GM19193 (cell line): ENCODE results near the gene WDR91.
A peak's percentile ranks its signal among the peaks of the same experiment; 100 is the strongest.

ENCODE experiments used
- POLR2A ChIP-seq: IDR thresholded peaks from 4 replicates; pipeline ENCODE4 v1.6.1; 2011; ENCODE audit not compliant: insufficient read depth, insufficient read length; ENCODE audit errors: extremely low read depth

Gene WDR91

DNA sequence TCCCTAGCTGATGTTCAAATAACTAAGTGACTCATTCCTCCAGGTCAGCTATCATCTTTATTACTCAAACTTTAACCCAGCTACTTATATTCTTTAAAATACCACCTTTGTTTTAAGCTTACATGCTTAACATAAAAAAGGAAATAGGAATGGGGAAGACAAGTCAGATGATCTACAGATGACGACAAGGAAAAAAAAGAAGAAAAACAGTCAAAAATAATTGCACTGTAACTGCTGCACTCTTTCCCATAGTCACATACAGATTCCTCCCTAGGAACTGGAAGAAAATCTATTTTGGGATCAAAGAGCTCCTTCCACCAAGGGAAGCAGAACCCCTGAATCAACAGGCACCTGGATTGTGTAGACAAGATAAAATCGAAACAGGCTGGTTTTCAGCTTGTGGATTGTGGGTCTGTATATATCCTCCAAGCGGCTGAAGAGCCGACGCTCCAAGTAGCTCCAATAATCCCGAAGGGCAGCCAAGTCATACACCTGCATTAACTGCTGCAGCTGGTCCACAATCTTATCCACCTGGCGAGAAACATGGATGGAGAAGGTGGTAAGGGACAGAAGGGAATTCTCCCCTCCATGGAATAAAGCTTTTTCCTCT lies 2.0 kb downstream of the WDR91 start:
- TF ChIP-seq POLR2A, result no peak

DNA sequence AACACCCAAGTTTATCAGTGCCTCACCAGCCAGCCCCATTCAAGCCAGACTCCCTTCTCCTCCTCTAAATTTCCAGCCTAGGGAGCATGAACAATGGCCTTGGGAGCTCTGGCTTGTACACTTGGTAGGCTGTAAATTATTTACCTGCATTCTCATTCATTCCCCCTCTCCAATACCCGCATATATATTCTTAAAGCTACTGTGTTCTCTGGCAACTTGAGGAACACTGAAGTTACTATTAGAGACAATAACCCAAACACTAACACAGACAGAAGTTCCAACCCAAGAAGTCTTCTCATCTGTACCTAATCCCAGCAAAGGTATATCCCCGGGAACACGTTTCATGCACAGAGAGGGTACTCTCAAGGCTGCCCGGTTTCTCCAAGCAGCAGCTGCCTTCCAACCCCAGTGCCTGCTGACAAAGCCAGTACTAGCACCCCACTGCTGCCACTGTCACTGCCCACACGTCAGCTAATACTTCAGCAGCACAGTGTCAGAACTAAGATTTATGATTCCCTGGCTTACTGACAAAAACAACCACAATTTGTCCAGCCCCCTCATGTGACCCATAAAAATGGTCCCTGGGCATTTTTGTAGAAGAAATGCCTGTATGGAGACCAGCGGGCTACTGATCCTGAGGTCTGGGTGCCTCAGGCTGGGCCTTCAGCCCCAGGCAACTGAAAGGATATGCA lies 3.1 kb downstream of the WDR91 start:
- no peak for TF ChIP-seq POLR2A

DNA sequence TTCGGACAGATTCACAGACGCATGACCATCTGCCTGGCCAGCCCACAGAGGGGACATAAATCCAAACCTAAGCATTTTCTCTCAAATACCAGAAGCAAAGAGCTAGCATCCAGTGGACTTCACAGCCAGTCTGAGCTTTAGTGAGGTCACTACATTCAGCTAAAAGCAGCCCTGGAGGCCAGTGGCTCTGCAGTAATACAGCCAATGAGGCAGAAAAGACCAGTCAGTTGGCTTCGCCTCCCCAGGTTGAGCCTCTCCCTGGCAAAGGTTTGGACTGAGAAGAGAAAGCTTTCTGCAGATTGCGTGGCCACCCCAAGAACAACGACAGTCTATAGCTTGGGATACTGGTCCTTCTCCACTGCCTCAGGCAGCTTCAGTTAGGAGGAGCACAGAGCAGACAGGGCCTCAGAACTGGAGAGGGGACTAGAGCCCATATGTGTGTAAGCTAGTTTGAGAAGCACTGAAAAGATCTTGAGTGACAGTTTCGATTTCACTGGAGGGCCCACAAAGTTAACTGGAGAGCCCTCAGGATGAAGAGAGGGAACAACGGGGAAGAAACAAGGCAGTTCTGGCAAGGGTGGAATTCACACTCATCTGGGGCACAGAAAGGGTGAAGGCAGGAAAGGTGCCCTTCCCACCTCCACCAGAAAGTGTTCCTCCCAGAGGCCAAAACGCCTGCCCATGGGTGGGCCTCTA lies 3.8 kb downstream of the WDR91 start:
- TF ChIP-seq POLR2A, result peak; percentile 19

- no peak for TF ChIP-seq POLR2A
Measured at GRCh38 chr7:135206941-135207391, 4.4 kb downstream of the WDR91 start.

DNA sequence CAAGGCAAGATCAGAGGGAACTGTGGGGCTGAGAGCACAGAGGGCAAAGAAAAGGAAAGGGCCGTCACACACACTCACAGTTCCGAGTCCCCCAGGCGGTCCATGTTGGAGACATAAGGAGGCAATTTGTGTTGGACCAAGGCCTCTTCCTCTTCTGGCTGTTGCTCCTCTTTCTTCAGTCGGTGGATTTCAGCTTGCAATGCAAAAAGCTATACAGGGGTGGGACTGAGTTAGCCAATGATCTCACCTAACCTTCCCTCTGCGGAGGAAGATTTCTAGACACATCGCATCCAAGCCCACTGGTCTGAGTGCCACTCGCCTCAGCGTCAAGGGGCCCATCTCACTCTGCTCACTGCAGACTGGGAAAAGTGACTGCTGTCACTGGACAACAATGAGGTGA lies 5.5 kb downstream of the WDR91 start:
- TF ChIP-seq POLR2A, result no peak

GRCh38 chr7:135204876-135205275 lies 6.5 kb downstream of the WDR91 start:
- TF ChIP-seq POLR2A, result no peak

DNA sequence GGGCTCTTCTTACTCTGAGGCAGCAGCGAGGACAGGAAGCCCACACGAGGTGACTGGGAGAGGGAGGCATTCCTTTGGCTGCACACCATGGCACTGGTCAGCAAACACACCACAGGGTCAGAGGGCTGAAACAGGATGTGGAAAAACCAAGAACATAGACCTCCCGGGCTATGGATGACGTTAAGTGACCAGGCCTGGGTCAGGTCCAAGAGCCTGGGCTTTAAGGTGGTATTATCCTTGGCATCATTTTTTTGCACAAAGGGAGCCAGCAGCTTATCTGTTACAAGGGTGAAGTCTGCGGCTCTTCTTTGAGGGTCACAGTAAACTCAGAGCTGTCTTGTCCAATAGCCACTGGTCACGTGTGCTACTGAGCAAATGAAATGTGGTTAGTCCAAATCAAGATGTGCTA lies 7.0 kb downstream of the WDR91 start:
- TF ChIP-seq POLR2A, result no peak

- no peak for TF ChIP-seq POLR2A
Measured at GRCh38 chr7:135201350-135201749, 10.0 kb downstream of the WDR91 start.

DNA sequence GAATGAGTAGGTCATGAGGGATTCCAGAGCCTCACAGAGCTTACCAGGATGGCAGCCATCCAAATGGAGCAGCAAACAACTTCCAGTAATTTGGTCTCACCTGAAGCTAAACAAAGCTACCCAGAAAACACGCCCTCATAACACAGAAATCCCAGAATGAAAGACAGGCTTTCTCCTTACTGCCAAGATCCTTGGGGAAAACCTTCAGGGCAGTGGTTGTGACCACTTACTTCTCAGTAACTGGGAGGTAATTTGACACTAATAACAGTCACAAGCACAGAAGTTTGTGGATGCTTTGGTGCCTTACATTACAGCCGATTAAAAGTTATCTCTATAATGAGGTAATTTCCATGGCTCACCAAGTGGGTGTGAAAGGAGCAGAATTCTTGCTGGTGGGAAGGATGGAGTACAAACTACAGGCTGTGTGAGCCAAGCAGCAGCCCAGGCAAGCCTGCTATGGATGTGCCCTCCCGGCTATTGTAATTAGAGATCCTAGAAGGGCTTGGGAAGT lies 10.4 kb downstream of the WDR91 start:
- no peak for TF ChIP-seq POLR2A

- TF ChIP-seq POLR2A, result no peak
Measured at GRCh38 chr7:135199439-135199838, 11.9 kb downstream of the WDR91 start.

- TF ChIP-seq POLR2A, result no peak
Measured at GRCh38 chr7:135197906-135198655, 13.2 kb downstream of the WDR91 start.

DNA sequence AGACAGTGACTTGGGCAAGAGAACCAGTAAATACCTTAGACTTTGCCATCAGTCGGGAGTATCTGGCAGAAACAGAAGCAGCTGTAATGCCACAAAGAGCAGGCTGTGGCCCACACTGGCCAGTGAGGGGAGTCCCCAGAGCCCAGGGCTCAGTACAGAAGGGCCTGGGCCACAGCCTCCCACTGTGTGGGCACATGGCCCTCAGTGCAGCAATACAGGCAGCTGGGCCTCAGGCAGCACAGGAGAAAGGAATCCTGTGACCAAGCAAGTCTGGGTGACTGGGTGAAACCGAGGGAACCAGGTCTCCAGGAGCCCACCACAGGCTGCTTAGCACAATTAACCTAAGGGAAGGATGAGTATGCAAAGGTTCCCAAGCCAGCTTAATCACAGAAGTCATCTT lies 14.0 kb downstream of the WDR91 start:
- TF ChIP-seq POLR2A, result no peak

DNA sequence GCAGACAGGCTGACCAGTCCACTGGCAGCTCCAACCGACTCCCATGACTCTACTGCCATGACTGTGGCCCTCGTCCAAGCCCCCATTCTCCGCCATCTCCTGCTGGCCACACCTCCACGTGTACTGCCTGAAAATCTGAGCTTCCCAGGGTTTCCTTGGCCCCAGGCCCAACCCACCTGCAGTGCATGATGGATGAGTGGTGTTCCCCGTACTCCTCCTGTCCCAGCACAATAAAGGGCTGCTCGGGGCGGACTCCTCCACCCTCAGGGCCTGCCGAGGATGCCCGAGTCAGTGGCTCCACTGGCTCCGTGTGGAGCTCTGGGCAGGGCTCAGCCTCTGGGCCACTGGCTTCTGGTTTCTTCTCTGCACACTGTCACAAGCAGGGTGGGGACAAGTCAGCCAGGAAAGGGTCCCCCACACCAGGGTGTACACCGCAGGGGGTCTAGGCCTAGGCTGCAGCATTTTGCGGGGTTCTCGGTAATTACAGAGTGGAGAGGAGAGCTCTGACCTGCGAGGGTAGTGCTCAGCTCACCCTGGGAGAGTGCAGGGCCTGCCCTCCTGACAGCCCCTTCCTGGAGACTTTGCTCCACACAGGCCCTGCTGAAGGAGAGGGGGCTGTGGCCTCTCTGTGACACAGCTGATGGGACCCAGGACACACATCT lies 15.2 kb downstream of the WDR91 start:
- no peak for TF ChIP-seq POLR2A

GRCh38 chr7:135195156-135195555 lies 16.2 kb downstream of the WDR91 start:
- TF ChIP-seq POLR2A, result no peak

GRCh38 chr7:135194494-135195095 lies 16.7 kb downstream of the WDR91 start:
- no peak for TF ChIP-seq POLR2A

DNA sequence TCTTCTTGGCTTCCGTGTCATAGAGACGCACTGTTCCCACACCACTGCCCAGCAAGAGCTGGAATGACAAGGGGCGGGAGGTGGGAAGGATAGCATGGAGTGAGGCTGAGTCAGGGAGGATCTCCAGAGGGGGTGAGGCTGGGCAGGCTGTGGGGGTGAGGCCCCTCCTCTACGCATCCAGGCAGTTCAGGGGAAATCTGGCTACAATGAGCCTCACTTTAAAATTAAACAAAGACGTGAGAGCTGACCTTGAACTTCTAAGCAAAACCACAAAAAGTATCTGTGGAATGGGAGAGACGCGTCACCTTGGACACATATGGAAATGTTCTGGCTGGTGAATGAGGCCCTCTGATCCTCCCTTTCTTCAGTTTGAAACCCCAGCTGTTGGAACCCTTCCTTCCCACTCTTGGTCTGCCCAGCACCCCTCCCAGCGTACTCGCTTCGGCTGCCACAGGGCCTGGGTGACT lies 17.7 kb downstream of the WDR91 start:
- TF ChIP-seq POLR2A, result no peak
